Astrocyte of the cerebellum (primary cell): ENCODE measurements around the gene TRIM45.

ENCODE experiments used
- DNase-seq: peaks from one replicate; pipeline ENCODE4 v3.0.0-alpha.2; 2011; ENCODE audit warnings: low read depth
- H3K4me3 ChIP-seq: 2 replicates; pipeline ENCODE4 v1.5.1; 2011; ENCODE audit warnings: mild to moderate bottlenecking, low read depth, low read length, moderate library complexity
- CTCF ChIP-seq: IDR thresholded peaks from 2 replicates; pipeline ENCODE4 v1.5.1; 2012; ENCODE audit warnings: low read length, low read depth, moderate library complexity, mild to moderate bottlenecking; ENCODE audit errors: missing control alignments
- in situ Hi-C: cut with HindIII; loops from 2 replicates; pipeline ENCODE4 v1.10.0; 2017; ENCODE audit warnings: low sequenced_read_pairs

TRIM45 gene

GRCh38 chr1:117121589-117122329 lies at the start of gene TRIM45:
Gene TRIM45, minus strand, starts transcription at chr1:117121749. Its CDS starts 548 bp downstream, at chr1:117121201.
- in situ Hi-C loops: no loop called here
- H3K4me3 ChIP-seq: peak within 1 kb of the TSS; percentile 73
- DNase-seq: peak; percentile 92
- peak; percentile 82 for TF ChIP-seq CTCF

- no peak overlapping the region for H3K4me3 ChIP-seq
- no peak for DNase-seq
- no peak for TF ChIP-seq CTCF
- in situ Hi-C loops: no loop called here
These were observed 48.5 kb upstream of the TRIM45 start for GRCh38 chr1:117169871-117170596.

- no peak overlapping the region for H3K4me3 ChIP-seq
- TF ChIP-seq CTCF: no peak
- in situ Hi-C loops: no loop called here
- DNase-seq: no peak
These were observed 45.9 kb upstream of the TRIM45 start for GRCh38 chr1:117167402-117167801.

- in situ Hi-C loops: no loop called here
- H3K4me3 ChIP-seq: no peak overlapping the region
- no peak for TF ChIP-seq CTCF
- DNase-seq: no peak
These were observed 44.5 kb upstream of the TRIM45 start for GRCh38 chr1:117166076-117166475.

- no peak for DNase-seq
- in situ Hi-C loops: no loop called here
- H3K4me3 ChIP-seq: no peak overlapping the region
- no peak for TF ChIP-seq CTCF
These were observed 42.7 kb upstream of the TRIM45 start for GRCh38 chr1:117164209-117164608.

GRCh38 chr1:117162816-117163215 lies 41.3 kb upstream of the TRIM45 start:
- no peak for DNase-seq
- in situ Hi-C loops: no loop called here
- no peak for TF ChIP-seq CTCF

More at GRCh38 chr1:117162816-117163215, 41.3 kb upstream of the TRIM45 start:
- no peak overlapping the region for H3K4me3 ChIP-seq
